ENCODE data around the gene CLNS1A. TPM values are rescaled to one million over a fixed set of nuclear protein-coding genes. Genes with fewer than 3 reads are reported as not detected.

Gene CLNS1A
- total RNA-seq, 1 experiment from 2014 or later, result 147 TPM

DNA sequence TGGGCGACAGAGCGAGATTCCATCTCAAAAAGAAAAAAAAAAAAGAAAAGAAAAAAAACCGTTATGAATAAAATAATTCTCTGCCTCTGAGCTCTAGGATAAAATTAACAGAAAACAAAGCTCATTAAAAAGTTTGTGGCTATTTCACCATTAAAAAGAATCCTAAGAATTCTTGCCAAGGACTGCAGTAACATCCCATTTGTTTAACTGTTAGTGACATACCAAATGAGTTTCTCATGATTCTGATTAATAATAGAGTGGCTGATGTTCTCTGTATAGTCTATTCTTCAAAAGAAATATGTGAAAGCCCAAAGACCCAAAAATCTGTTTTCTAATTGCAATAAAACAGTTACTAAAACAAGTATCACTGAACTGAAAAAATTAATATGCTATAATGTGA is 19.7 kb downstream of the CLNS1A start:
- ATAC-seq (no peak), DNase-seq (ENCODE audit: low spot score) (no peak)
- POLR2A ChIA-PET, result interaction anchor here (0.6 kb wide), 1 partner anchor 16 kb away, joined by 4 read pairs; no protein-coding TSS in a partner anchor
- Mint-ChIP-seq H3K4me1 (no peaks in the 10 kb centered on the region), H3K9me3 (no peaks in the 10 kb centered on the region), H3K27me3 (ENCODE audit: low read depth) (no peaks in the 10 kb centered on the region), H3K36me3 (peaks cover 70% of the 10 kb centered on the region), H3K27ac (no peak overlapping the region), H3K4me3 (no peak overlapping the region)
- TF ChIP-seq, protein P1, sequence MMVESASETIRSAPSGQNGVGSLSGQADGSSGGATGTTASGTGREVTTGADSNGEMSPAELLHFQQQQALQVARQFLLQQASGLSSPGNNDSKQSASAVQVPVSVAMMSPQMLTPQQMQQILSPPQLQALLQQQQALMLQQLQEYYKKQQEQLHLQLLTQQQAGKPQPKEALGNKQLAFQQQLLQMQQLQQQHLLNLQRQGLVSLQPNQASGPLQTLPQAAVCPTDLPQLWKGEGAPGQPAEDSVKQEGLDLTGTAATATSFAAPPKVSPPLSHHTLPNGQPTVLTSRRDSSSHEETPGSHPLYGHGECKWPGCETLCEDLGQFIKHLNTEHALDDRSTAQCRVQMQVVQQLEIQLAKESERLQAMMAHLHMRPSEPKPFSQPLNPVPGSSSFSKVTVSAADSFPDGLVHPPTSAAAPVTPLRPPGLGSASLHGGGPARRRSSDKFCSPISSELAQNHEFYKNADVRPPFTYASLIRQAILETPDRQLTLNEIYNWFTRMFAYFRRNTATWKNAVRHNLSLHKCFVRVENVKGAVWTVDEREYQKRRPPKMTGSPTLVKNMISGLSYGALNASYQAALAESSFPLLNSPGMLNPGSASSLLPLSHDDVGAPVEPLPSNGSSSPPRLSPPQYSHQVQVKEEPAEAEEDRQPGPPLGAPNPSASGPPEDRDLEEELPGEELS (CRISPR knock-in tag; IDR thresholded peaks at IDR 0.05), result no peak
- TF ChIP-seq ETV6 (CRISPR knock-in tag; IDR thresholded peaks at IDR 0.05) (no peak), NR3C1 (CRISPR knock-in tag; conservative IDR thresholded peaks at IDR 0.05; ENCODE audit: low read depth) (no peak), CREB1 (CRISPR knock-in tag; IDR thresholded peaks at IDR 0.05) (no peak), ZNF263 (CRISPR knock-in tag; IDR thresholded peaks at IDR 0.05; ENCODE audit: low read depth) (no peak), ZNF396 (CRISPR knock-in tag; IDR thresholded peaks at IDR 0.05; ENCODE audit: borderline replicate concordance) (no peak), GTF2I (CRISPR knock-in tag; conservative IDR thresholded peaks at IDR 0.05) (no peak), NR2C2 (CRISPR knock-in tag; IDR thresholded peaks at IDR 0.05) (no peak), IRF2 (CRISPR knock-in tag; IDR thresholded peaks at IDR 0.05; ENCODE audit: borderline replicate concordance, low read depth) (no peak), RORB (CRISPR knock-in tag; IDR thresholded peaks at IDR 0.05) (no peak), MXD4 (CRISPR knock-in tag; IDR thresholded peaks at IDR 0.05; ENCODE audit: borderline replicate concordance) (no peak), ZNF416 (CRISPR knock-in tag; IDR thresholded peaks at IDR 0.05) (no peak), KAT7 (CRISPR knock-in tag; IDR thresholded peaks at IDR 0.05; ENCODE audit: borderline replicate concordance) (no peak)
- TF ChIP-seq, protein P2, sequence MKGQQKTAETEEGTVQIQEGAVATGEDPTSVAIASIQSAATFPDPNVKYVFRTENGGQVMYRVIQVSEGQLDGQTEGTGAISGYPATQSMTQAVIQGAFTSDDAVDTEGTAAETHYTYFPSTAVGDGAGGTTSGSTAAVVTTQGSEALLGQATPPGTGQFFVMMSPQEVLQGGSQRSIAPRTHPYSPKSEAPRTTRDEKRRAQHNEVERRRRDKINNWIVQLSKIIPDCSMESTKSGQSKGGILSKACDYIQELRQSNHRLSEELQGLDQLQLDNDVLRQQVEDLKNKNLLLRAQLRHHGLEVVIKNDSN (CRISPR knock-in tag; IDR thresholded peaks at IDR 0.05), result no peak
- TF ChIP-seq, protein P3, sequence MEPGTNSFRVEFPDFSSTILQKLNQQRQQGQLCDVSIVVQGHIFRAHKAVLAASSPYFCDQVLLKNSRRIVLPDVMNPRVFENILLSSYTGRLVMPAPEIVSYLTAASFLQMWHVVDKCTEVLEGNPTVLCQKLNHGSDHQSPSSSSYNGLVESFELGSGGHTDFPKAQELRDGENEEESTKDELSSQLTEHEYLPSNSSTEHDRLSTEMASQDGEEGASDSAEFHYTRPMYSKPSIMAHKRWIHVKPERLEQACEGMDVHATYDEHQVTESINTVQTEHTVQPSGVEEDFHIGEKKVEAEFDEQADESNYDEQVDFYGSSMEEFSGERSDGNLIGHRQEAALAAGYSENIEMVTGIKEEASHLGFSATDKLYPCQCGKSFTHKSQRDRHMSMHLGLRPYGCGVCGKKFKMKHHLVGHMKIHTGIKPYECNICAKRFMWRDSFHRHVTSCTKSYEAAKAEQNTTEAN (CRISPR knock-in tag; IDR thresholded peaks at IDR 0.05), result no peak
- TF ChIP-seq, protein P4, sequence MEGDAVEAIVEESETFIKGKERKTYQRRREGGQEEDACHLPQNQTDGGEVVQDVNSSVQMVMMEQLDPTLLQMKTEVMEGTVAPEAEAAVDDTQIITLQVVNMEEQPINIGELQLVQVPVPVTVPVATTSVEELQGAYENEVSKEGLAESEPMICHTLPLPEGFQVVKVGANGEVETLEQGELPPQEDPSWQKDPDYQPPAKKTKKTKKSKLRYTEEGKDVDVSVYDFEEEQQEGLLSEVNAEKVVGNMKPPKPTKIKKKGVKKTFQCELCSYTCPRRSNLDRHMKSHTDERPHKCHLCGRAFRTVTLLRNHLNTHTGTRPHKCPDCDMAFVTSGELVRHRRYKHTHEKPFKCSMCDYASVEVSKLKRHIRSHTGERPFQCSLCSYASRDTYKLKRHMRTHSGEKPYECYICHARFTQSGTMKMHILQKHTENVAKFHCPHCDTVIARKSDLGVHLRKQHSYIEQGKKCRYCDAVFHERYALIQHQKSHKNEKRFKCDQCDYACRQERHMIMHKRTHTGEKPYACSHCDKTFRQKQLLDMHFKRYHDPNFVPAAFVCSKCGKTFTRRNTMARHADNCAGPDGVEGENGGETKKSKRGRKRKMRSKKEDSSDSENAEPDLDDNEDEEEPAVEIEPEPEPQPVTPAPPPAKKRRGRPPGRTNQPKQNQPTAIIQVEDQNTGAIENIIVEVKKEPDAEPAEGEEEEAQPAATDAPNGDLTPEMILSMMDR (IDR thresholded peaks at IDR 0.05), result no peak
- CTCF ChIA-PET, result no interaction called here

DNA sequence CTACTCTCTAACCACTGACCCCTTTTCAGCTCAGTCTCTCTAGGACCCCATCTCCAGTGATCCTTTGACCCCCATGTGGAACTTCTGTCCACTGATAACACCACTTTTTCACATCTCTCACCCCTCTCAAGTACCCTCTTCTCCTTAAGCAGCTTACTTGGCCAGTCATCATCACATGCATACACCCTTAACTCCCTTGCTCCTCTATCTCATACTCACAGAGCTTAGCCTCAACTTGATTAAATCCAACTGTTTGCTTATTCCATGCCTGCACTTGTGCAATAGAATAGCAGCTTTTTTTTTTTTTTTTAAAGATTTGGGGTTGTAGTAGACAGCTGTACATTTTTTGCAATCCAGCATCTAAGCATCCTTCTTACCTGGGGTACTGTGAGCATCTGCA is 25.7 kb downstream of the CLNS1A start:
- DNase-seq (ENCODE audit: low spot score), result no peak
- H3K27me3 Mint-ChIP-seq (ENCODE audit: low read depth), result no peaks in the 10 kb centered on the region
- no peak overlapping the region for H3K4me3 Mint-ChIP-seq
- no peak for ATAC-seq
- no peaks in the 10 kb centered on the region for H3K4me1 Mint-ChIP-seq
- ChIA-PET POLR2A (no interaction called here), CTCF (interaction anchor here (0.7 to 1.5 kb wide), 2 partner anchors 8 to 98 kb away, joined by 3 to 4 read pairs; no protein-coding TSS in a partner anchor)
- no peaks in the 10 kb centered on the region for H3K9me3 Mint-ChIP-seq
- H3K36me3 Mint-ChIP-seq, result peaks cover 52% of the 10 kb centered on the region
- TF ChIP-seq SMAD4 (CRISPR knock-in tag; IDR thresholded peaks at IDR 0.05) (no peak), KAT7 (CRISPR knock-in tag; IDR thresholded peaks at IDR 0.05; ENCODE audit: borderline replicate concordance) (no peak)
- no peak overlapping the region for H3K27ac Mint-ChIP-seq

DNA sequence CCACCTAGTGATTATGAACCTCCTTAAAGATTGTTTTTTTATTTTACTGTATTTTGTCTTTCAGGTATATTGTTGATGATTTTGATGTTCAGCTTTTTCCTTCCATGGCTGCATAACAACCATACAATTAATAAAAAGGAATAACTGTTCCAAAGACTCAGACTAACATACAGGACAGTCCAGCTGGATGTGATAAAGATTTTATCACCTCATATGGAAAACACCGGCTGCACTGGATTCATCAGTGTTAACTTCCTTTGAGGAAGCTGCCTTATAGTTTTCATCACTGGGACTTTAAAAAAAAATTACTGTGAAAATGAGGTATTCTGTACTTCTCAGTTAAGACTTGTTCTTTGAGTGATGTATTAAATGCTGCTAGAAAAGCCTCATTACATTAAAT is 28.4 kb downstream of the CLNS1A start:
- no peaks in the 10 kb centered on the region for H3K9me3 Mint-ChIP-seq
- no peaks in the 10 kb centered on the region for H3K4me1 Mint-ChIP-seq
- no peaks in the 10 kb centered on the region for H3K27me3 Mint-ChIP-seq (ENCODE audit: low read depth)
- TF ChIP-seq SMAD3 (CRISPR knock-in tag; IDR thresholded peaks at IDR 0.05; ENCODE audit: borderline replicate concordance), result no peak
- no peak for TF ChIP-seq FOXJ3 (CRISPR knock-in tag; IDR thresholded peaks at IDR 0.05; ENCODE audit: borderline replicate concordance)
- no peak overlapping the region for H3K27ac Mint-ChIP-seq
- ATAC-seq (no peak), DNase-seq (ENCODE audit: low spot score) (no peak)
- ChIA-PET POLR2A (no interaction called here), CTCF (no interaction called here)
- peaks cover 44% of the 10 kb centered on the region for H3K36me3 Mint-ChIP-seq
- H3K4me3 Mint-ChIP-seq, result no peak overlapping the region

All from WTC11 (cell line).